ENCODE data around the gene LSMEM2.

GRCh38 chr3:50304601-50305000, 25.7 kb downstream of the LSMEM2 start:
- TF ChIP-seq JUN (CRISPR knock-in tag; IDR thresholded peaks at IDR 0.05), result no peak
- no peak for TF ChIP-seq ARID4B (CRISPR knock-in tag; IDR thresholded peaks at IDR 0.05; ENCODE audit: borderline replicate concordance)
- TF ChIP-seq CTCF (IDR thresholded peaks at IDR 0.05), result no peak
- no peak for TF ChIP-seq FOXK1 (CRISPR knock-in tag; IDR thresholded peaks at IDR 0.05)
- no peak for TF ChIP-seq NR1H2 (CRISPR knock-in tag; IDR thresholded peaks at IDR 0.05)
- no peak for TF ChIP-seq ATF1 (CRISPR knock-in tag; IDR thresholded peaks at IDR 0.05)
- no peak for TF ChIP-seq ATF3 (CRISPR knock-in tag; conservative IDR thresholded peaks at IDR 0.05)
- TF ChIP-seq SMAD4 (CRISPR knock-in tag; IDR thresholded peaks at IDR 0.05), result no peak
- no peak for TF ChIP-seq ZNF416 (CRISPR knock-in tag; IDR thresholded peaks at IDR 0.05)
- TF ChIP-seq SP1 (CRISPR knock-in tag; conservative IDR thresholded peaks at IDR 0.05), result no peak
- no peak for TF ChIP-seq TCF7 (CRISPR knock-in tag; IDR thresholded peaks at IDR 0.05; ENCODE audit: low read depth)

Data from WTC11 (cell line).